ENCODE data around the gene F12.

F12 gene

DNA sequence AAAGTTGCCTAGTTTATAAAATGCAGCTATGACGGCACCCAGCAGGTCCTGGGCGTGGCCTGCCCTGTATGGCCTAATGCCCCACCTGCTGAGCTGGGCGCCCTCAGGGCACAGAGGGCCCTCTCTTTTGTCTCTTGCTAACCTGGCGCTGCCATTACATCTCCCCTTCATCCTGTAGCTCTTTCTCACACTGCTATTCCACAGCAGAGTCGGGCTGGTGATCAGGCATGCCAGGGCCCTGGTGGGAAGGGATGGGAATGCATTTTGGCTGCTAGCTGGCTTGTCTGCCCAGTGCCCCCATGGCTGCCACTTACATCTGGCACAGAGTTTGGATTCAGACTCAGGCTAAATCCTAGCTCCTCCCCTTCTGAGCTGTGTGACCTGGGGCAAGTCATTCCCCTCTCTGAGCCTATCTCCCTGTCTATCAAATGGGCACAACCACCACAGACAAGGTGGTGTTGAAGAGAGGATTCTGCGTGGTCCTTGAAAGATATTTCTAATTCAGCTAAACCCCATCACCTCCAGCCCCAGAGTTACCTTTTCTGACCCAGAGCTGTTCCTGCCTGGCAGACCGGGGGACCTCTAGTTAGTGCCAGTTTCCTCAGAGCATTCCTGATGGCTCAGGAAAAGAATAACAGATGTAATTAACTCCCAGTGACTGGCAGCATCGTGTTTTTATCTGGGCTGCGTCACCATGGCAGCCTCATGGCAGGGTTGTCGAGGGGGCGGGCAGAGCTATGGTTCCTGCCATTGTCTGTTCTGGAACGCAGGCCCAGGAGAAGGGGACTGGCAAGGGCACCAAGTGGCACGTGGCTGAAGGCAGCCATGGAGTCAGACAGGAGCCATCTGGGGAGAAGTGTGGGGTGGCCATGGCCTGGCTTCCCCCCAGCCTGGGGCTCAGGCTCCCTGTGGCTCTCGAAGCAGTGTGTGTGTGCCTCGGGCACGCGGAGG lies 43.6 kb upstream of the F12 start:
- no peak overlapping the region for H3K9ac ChIP-seq (ENCODE audit: low read depth, low read length)
- no peaks in the 10 kb centered on the region for H3K9me3 ChIP-seq (replicated peaks; ENCODE audit: low read length)
- no peak overlapping the region for H3K4me3 ChIP-seq (ENCODE audit: low read length)
- H3K4me1 ChIP-seq (ENCODE audit: control insufficient read depth, insufficient read depth, low read length), result peaks cover 42% of the 10 kb centered on the region
- peaks cover 18% of the 10 kb centered on the region for H3K36me3 ChIP-seq (ENCODE audit: insufficient read depth, low read length)
- no peak overlapping the region for H3K4me2 ChIP-seq (ENCODE audit: low read length)
- no peaks in the 10 kb centered on the region for H3K27me3 ChIP-seq (ENCODE audit: control insufficient read depth, insufficient read depth, low read length)

DNA sequence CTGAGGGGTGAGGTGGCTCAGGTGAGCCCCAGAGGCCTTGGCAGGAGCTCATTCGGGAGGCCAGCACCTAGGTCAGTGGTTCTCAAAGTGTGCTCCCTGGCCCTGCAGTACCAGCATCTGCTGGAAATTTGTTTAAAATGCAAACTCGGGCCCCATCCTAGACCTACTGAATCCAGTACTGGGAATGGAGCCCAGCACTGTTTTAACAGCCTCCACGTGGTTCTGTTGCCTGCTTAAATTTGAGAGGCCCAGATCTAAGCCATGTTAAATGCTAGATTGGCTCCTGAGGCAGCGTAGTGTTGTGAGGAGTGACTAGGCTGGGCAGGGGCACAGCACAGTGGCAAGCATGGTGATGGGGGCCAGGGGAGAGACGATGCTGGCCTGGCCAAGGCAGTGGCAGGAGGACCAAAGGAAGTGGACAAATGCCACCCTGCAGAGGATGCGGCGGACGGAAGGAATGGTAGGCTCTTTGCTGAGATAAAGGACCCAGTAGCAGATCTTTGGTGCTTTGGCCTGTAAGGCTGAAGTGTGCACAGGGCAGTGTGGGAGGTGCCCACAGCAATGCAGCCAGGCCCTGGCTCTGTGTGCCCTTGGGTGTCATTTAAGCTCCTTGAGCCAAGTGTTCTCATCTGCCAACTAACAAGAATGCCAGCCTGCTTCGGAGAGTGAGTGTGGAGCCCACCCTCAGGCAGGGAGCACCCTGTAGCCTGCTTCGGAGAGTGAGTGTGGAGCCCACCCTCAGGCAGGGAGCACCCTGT lies 41.5 kb upstream of the F12 start:
- Histone ChIP-seq H3K36me3 (ENCODE audit: insufficient read depth, low read length) (peaks cover 6% of the 10 kb centered on the region), H3K4me1 (ENCODE audit: control insufficient read depth, insufficient read depth, low read length) (peaks cover 38% of the 10 kb centered on the region), H3K27me3 (ENCODE audit: control insufficient read depth, insufficient read depth, low read length) (no peaks in the 10 kb centered on the region), H3K9ac (ENCODE audit: low read depth, low read length) (no peak overlapping the region), H3K4me2 (ENCODE audit: low read length) (no peak overlapping the region), H3K4me3 (ENCODE audit: low read length) (no peak overlapping the region), H3K9me3 (replicated peaks; ENCODE audit: low read length) (no peaks in the 10 kb centered on the region)

DNA sequence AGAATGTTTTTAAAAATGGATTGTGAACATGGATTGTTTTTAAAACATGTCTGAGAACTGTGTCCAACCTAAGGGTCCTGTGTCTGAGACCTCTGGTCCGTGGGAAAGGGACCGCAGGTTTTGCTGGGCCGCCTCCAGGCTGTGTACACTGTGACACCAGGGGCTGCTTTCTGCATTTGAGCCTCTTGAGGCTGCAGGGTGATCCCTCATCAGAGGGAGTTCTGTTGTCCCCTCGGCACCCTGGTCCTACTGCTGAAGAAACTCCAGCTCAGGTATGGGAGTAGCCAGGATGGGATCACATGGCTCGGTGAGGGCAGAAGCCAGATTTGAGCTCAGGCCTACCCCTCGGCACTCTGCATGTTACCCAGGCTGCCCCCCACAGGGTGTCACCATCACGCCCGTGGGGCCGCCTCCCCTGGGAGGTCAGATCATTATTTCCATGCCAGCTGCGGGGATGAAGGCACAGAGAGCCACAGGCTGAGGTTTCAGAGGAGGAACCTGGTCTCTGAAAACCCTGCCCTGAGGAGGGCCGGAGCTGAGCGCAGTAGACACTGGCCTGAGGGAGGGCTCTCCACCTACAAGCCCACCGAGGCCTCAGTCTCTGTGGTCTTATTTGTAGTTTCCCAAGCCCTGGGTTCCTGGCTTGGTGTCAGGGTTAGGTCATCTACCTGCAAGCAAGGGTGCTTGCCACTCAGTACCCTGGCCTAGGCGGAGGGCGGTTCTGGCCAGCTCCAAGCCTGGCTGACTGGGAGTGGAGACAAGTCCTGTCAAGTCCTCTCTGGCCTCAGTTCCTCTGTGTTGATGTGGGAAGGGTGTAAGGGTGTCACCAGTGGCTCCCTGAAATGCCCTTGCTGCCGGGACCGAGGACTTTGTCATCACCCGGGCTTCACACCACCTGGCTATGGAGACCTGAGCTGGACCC lies 40.0 kb upstream of the F12 start:
- Histone ChIP-seq H3K4me2 (ENCODE audit: low read length) (no peak overlapping the region), H3K27me3 (ENCODE audit: control insufficient read depth, insufficient read depth, low read length) (no peaks in the 10 kb centered on the region), H3K4me1 (ENCODE audit: control insufficient read depth, insufficient read depth, low read length) (peaks cover 28% of the 10 kb centered on the region)

DNA sequence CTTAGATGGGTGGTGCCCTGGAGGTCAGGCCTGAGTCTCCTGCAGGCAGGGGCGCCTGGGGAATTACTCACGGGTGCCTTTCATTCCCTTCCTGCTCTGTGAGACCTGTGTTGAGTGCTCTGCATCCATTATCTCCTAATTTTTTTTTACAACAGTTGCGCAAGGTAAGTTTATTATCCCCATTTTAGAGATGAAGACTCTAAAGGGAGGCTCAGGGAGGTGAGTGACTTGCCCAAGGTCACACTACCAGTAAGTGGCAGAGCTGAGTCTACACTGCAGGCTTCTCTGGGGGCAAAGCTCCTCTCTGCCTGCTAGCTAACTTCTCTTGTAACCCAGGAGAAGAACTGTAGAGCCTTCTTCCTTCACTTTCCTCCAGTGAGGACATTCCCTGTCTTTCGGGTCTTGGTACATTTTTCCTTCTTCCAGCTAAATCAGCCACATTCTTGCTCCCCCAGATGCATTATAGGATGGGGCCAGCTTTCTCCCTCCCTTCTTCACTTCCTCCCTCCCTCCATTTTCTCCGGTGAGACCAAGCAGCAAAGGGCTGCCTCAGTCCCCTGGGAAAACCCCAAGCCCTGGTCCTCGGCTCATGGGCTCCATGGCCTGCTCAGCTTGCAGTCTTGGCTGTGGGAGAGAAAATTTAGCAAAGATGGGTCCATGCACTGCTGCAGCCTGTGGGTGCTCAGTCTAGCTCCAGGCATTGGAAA lies 39.0 kb upstream of the F12 start:
- Histone ChIP-seq H3K27me3 (ENCODE audit: control insufficient read depth, insufficient read depth, low read length) (no peaks in the 10 kb centered on the region), H3K9ac (ENCODE audit: low read depth, low read length) (peak overlapping the region; percentile 71), H3K4me2 (ENCODE audit: low read length) (peak overlapping the region; percentile 90), H3K4me1 (ENCODE audit: control insufficient read depth, insufficient read depth, low read length) (peaks cover 21% of the 10 kb centered on the region), H3K9me3 (replicated peaks; ENCODE audit: low read length) (no peaks in the 10 kb centered on the region), H3K36me3 (ENCODE audit: insufficient read depth, low read length) (peaks cover 6% of the 10 kb centered on the region), H3K4me3 (ENCODE audit: low read length) (peak overlapping the region; percentile 82)

More for the DNA sequence above, 40.0 kb upstream of the F12 start:
- peaks cover 6% of the 10 kb centered on the region for H3K36me3 ChIP-seq (ENCODE audit: insufficient read depth, low read length)
- no peaks in the 10 kb centered on the region for H3K9me3 ChIP-seq (replicated peaks; ENCODE audit: low read length)
- no peak overlapping the region for H3K9ac ChIP-seq (ENCODE audit: low read depth, low read length)
- H3K4me3 ChIP-seq (ENCODE audit: low read length), result no peak overlapping the region

DNA sequence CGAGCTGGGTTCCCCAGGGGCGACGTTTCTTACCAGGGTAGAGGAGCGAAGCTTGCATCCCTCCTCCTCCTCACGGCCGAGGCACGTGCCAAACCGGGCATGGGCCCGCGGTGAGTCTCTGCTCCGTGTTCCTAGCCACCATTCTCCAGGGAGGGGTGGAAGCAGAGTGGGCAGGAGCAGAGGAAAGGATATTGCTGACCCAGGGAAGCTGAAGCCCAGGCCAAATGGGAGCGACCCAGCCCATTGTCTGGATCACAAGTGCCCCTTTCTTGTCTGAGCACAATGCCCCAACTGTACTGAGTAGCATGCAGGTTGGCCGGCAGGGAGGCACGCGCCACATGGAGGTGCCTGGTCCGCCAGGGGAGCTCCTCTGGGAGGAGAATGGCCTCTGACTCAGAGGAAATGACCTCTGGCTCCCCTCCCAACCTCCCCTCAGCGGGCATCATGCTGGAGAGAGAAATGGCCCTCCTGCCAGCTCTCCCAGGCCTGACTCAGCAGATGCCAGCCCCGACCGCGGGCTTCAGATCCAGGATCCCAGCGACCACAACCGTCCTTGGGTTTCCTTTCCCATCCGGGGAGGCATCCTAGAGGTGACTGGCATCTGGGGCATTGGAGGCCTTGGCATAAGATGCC lies 38.4 kb upstream of the F12 start:
- Histone ChIP-seq H3K4me3 (ENCODE audit: low read length) (peak overlapping the region; percentile 82), H3K4me2 (ENCODE audit: low read length) (peak overlapping the region; percentile 90), H3K9me3 (replicated peaks; ENCODE audit: low read length) (no peaks in the 10 kb centered on the region), H3K9ac (ENCODE audit: low read depth, low read length) (peak overlapping the region; percentile 71), H3K4me1 (ENCODE audit: control insufficient read depth, insufficient read depth, low read length) (peaks cover 21% of the 10 kb centered on the region), H3K36me3 (ENCODE audit: insufficient read depth, low read length) (peaks cover 6% of the 10 kb centered on the region), H3K27me3 (ENCODE audit: control insufficient read depth, insufficient read depth, low read length) (no peaks in the 10 kb centered on the region)

DNA sequence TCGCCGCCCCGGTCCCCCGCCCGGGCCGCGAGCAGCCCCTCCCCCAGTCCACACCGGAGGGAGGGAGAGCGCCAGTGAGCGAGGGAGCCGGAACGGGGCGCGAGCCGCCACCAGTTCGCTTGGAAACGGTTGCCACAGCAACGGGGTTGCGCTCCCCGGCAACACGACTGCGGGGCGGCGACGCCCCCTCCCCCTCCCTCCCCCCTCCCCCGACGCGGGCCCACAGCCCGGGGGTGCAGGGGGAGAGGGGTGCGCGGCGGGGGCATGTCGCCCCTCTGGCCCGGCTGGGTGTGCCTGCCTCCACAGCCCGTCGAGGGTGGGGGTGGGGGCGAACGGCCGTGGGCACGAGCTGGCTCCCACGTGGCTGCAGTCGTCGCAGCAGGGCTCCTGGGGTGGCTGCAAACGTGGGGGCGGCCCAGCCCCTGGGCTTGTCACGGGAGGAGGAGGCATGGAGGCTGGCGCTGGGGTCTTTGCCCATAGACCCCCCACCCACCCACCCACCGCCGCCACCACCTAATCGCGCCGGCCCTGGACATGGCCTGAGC lies 37.8 kb upstream of the F12 start:
- H3K9me3 ChIP-seq (replicated peaks; ENCODE audit: low read length), result no peaks in the 10 kb centered on the region
- peak overlapping the region; percentile 90 for H3K4me2 ChIP-seq (ENCODE audit: low read length)
- H3K4me1 ChIP-seq (ENCODE audit: control insufficient read depth, insufficient read depth, low read length), result peaks cover 21% of the 10 kb centered on the region
- peaks cover 10% of the 10 kb centered on the region for H3K36me3 ChIP-seq (ENCODE audit: insufficient read depth, low read length)
- H3K9ac ChIP-seq (ENCODE audit: low read depth, low read length), result peak overlapping the region; percentile 81
- no peaks in the 10 kb centered on the region for H3K27me3 ChIP-seq (ENCODE audit: control insufficient read depth, insufficient read depth, low read length)
- H3K4me3 ChIP-seq (ENCODE audit: low read length), result peak overlapping the region; percentile 82

DNA sequence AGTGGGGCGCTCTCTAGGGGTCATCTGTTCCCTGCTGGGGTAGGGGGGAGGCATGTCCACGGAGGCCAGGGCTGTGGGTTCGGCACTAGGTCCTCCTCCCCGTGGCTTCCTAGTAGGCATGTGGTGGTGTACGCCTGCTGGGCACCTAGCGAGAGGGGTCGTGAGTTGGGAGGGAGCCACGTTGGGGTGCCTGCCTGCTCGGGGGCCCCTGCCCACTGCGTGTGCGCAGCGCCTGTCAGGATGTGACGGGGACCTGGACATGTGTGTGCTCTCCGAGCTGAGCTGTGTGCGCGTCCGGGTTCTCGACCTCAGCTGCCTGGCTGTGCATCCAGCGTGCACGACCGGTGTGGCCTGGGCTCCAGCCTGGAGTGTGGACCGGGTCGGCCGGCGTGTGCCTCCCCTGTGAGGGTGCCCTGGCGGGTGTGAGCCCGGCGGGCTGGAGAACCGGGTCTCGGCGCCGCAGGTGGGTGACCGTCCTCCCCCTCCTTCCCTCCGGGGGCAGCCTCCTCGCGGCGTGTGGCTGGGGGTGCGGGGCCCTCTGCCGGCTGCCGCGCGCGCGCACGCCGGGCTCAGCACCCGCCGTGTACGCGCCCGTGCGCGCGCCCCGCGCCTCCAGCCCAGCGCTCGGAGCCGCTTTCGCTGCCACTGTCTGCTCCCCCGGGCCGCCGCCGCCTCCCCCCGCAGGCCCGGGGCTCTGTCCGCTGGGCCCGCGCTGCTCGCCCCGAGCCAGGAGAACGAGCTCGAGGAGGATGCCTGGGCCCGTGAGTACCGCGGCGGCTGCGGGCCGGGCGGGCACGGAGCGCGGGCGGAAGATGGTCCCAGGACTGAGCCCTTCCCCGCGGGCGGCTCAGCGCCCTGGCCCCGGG lies 37.1 kb upstream of the F12 start, which contains the start of gene PRR7:
PRR7 (plus strand) TSS at position 615 of the 866 bp plus-strand sequence. CDS start 8,254 bp downstream, outside the sequence.
- Histone ChIP-seq H3K4me2 (ENCODE audit: low read length) (peak within 1 kb of the TSS; percentile 90), H3K9ac (ENCODE audit: low read depth, low read length) (peak within 1 kb of the TSS; percentile 81), H3K9me3 (replicated peaks; ENCODE audit: low read length) (no peaks in the 10 kb centered on the region), H3K4me3 (ENCODE audit: low read length) (peak within 1 kb of the TSS; percentile 82), H3K27me3 (ENCODE audit: control insufficient read depth, insufficient read depth, low read length) (no peaks in the 10 kb centered on the region), H3K4me1 (ENCODE audit: control insufficient read depth, insufficient read depth, low read length) (peaks cover 21% of the 10 kb centered on the region), H3K36me3 (ENCODE audit: insufficient read depth, low read length) (peaks cover 12% of the 10 kb centered on the region)

DNA sequence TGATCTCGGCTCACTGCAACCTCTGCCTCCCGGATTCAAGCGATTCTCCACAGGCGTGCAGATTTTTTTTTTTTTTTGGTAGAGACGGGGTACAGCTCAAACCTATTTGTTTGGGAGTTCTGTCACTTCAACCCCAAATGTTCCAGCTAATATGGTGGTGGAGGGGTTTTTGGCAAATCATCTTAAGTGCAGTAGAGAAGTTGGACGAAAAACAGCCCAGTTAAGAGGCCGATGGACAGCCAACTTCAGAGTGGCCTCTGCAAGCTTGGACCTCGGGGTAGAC lies 36.5 kb upstream of the F12 start:
- H3K27me3 ChIP-seq (ENCODE audit: control insufficient read depth, insufficient read depth, low read length), result no peaks in the 10 kb centered on the region
- H3K9me3 ChIP-seq (replicated peaks; ENCODE audit: low read length), result no peaks in the 10 kb centered on the region
- H3K4me3 ChIP-seq (ENCODE audit: low read length), result peak overlapping the region; percentile 82
- H3K36me3 ChIP-seq (ENCODE audit: insufficient read depth, low read length), result peaks cover 9% of the 10 kb centered on the region
- H3K9ac ChIP-seq (ENCODE audit: low read depth, low read length), result peak overlapping the region; percentile 81
- H3K4me2 ChIP-seq (ENCODE audit: low read length), result peak overlapping the region; percentile 90
- H3K4me1 ChIP-seq (ENCODE audit: control insufficient read depth, insufficient read depth, low read length), result peaks cover 21% of the 10 kb centered on the region

DNA sequence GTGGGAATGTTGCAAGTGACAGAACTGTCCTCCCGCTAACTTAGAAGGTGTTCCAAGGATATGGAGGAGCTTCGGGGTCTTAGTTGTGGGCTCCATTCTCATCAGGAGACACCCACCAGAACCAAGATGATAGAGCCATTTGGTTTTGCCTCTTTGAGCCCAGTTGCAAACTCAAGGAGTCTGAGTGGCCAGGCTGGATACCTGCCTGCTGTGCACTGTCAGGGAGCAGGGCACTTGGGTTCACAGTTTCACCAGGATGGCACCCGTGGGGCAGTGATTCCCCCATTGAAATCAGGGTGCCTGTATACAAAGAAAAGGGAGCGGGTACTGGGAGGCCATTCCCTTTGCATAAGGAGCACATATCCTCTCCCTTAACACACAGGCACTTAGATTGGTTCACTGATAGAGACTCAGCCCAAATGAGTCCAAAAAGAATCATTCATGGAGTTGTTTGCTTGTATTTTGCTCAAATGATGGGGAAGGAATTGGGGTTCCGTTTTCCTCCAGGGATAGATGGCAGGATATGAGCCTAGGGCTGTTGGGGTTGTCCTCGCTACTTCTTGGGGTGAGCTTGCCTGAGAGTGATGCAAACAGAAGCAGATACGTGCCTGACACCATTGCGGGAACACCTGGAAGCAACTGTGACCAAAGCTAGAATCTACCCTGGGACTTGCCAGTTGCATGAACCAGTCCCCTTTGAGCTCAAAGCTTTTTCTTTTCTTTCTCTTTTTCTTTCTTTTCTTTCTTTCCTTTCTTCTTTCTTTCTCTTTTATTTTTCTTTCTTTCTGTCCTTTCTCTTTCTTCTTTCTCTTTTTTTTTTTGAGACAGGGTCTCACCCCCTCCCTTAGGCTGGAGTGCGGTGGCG lies 35.9 kb upstream of the F12 start:
- Histone ChIP-seq H3K4me2 (ENCODE audit: low read length) (peak overlapping the region; percentile 90), H3K27me3 (ENCODE audit: control insufficient read depth, insufficient read depth, low read length) (no peaks in the 10 kb centered on the region), H3K4me1 (ENCODE audit: control insufficient read depth, insufficient read depth, low read length) (peaks cover 21% of the 10 kb centered on the region), H3K4me3 (ENCODE audit: low read length) (no peak overlapping the region), H3K9me3 (replicated peaks; ENCODE audit: low read length) (no peaks in the 10 kb centered on the region), H3K36me3 (ENCODE audit: insufficient read depth, low read length) (peaks cover 6% of the 10 kb centered on the region), H3K9ac (ENCODE audit: low read depth, low read length) (no peak overlapping the region)
